DMS53 treated with DMSO at 0.1 percent for 48 hours (cell line): ENCODE data around the gene FGD2.

Experiments
- DNase-seq: peaks from one replicate; lab custom pipeline; 2025; ENCODE audit not compliant: unreplicated experiment; lab: John Stamatoyannopoulos, UW

The FGD2 gene, protein sequence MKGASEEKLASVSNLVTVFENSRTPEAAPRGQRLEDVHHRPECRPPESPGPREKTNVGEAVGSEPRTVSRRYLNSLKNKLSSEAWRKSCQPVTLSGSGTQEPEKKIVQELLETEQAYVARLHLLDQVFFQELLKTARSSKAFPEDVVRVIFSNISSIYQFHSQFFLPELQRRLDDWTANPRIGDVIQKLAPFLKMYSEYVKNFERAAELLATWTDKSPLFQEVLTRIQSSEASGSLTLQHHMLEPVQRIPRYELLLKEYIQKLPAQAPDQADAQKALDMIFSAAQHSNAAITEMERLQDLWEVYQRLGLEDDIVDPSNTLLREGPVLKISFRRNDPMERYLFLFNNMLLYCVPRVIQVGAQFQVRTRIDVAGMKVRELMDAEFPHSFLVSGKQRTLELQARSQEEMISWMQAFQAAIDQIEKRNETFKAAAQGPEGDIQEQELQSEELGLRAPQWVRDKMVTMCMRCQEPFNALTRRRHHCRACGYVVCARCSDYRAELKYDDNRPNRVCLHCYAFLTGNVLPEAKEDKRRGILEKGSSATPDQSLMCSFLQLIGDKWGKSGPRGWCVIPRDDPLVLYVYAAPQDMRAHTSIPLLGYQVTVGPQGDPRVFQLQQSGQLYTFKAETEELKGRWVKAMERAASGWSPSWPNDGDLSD

DNA sequence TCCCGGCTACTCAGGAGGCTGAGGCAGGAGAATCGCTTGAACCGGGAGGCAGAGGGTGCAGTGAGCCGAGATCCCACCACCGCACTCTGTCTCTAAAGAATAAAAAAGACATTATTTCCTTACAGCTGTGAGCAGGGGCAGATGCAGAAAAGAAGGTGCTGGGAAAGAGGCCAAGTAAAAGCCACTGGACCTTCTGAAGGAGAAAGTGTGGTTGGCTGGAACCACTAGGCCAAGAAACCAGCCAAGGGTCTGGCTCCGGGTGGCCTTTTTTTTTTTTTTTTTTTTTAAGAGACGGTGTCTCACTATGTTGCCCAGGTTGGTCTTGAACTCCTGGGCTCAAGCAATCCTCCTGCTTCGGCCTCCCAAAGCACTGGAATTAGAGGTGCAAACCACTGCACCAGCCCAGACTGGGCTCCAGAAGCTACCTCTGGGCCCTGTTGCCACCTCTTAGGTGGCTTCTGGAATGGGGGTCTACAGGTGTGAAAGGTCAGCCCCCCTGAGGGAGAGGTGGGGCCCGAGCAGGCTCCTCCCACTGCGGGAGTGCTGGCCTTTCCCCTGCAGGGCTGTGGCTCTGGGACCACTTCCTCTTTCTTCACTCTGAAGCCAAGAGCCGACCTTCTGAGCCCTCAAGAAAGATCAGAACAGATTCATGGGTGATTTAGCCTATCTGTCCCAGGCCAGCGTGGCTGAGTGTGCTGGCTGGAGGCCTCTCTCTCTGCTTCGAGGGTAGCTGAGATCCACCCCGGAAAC is at the start of gene FGD2:
TSS of gene FGD2 (plus strand) at position 595 of the 750 bp plus-strand sequence. CDS start 163 bp downstream, outside the sequence.
- no peak for DNase-seq

DNA sequence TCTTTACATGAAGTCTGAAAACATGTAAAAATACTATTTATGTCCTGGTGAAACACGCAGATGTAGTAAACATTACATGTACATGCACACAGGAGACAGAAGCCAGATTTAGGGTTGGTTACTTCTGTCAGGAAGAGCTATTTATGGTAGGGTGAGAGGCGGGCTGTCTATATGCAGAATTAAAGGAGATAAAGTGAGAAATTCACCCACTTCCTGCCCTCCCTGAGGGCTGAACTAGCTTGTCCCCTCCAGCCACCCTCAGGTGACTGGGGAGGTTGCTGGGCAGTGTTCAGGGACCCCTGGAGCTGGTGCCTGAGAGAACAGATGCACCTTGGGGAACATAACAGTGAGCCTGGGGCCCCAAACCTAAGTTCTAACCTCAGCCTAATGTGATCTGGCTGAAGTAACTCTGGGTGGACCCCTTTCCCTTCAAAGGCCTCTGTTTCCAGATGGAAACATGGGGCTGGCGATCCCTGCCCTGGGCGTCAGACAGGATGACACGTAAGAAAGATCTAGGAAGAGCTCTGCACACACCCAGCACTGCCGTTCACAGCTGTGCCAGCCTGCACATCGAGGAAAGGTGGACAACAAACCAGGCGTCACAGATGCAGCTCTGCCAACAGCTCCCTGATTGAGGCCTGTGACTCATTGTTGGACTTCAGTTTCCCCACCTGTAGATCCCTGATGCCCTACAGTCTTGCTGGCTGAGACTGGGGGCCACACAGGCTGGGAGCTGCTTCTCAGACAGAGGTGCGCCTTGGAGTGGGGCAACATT is 49.6 kb upstream of the FGD2 start:
- no peak for DNase-seq

DNA sequence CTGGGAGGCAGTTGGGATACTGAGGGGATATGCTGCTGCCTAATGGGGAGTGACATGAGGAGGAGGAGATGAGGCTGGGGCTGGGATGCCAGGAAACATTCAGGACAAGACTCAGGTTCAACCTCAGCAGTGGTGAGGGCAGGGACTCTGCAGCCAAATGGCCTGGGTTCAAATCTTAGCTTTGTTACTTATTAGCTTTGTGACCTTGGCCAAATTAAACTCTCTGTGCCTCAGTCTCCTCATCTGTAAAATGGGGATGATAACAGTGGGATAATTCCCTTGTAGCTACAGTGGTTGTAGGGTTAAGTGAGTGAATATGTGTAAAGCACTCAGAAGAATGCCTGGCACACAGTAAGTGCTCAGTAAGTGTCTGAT is 49.0 kb upstream of the FGD2 start:
- DNase-seq, result no peak

DNA sequence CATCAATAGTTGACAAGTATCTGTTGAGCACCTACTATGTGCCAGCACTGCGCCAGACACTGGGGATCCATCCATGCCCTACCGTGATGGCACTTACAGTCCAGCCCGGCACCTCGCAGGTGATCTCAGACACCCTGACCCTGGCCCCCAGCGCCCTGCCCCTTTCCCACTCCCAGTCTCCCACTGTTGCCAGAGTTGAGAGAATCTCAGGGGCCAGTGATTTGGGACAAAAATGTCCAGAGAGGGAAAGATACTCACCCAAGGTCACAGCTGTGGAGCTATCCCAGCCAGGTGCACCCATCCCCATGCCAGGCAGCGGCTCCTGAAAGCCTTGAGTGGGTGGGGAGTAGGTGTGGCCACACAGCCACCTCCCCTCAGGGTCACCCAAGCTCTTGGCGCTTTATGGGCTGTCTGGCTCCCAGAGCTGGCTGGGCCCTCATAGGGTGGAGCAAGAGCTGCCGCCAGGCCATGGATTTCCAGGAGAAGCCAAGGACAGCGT is 47.6 kb upstream of the FGD2 start:
- DNase-seq, result no peak

DNA sequence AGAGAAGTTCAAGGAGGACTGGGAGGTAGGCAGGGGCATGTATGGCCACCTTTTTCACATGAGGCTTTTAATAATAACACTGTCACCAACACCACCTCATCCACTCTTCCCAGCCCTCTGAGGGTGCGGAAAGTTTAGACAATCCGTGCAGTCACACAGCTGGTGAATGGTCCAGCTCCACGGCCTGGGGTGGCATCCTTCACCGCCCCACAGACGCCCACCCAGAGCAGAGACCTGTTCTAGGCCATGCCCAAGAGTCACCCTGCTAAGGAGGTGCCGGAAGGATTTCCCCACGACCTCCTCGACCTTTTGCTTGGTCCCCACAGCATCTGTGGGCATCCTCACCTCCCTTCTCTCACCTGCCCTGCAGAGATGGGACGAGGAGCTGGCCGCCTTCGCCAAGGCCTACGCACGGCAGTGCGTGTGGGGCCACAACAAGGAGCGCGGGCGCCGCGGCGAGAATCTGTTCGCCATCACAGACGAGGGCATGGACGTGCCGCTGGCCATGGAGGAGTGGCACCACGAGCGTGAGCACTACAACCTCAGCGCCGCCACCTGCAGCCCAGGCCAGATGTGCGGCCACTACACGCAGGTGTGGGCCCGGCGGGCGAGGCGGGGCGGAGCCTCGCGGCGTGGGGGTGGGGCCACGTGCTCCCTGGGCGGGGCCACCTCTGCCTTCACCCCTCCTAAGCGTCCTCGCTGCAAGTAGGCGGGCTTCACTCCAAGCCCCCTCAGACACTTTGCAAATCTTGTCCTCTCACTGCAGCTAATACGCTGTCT is 46.5 kb upstream of the FGD2 start:
- no peak for DNase-seq

DNA sequence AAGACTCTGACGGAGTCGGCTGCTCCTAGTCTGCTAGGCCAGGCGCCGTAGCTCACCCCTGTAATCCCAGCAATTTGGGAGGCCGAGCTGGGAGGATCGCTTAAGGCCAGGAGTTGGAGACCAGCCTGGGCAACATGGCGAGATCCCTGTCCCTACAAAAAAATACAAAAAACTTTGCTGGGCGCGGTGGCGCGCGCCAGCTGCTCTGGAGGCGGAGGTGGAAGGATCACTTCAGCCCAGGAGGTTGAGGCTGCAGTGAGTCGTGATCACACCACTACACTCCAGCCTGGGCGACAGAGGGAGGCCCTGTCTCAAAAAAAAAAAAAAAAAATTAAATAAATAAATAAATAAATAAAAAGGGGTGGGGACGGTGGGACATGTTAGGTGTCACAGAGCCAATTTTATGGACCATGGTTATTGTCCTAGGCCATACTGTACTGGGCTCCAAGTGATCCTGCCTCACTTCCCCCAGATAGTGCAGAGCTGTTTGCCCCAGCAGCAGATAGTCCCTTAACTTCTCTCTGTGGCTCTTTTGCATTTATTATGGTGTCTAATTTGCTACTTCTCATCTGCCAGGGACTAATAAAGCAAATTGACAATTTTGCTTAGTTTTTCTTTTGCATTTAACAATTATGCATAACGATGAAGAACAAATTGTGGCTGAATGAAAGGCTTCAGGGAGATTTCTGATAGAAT is 45.8 kb upstream of the FGD2 start:
- DNase-seq, result no peak

DNA sequence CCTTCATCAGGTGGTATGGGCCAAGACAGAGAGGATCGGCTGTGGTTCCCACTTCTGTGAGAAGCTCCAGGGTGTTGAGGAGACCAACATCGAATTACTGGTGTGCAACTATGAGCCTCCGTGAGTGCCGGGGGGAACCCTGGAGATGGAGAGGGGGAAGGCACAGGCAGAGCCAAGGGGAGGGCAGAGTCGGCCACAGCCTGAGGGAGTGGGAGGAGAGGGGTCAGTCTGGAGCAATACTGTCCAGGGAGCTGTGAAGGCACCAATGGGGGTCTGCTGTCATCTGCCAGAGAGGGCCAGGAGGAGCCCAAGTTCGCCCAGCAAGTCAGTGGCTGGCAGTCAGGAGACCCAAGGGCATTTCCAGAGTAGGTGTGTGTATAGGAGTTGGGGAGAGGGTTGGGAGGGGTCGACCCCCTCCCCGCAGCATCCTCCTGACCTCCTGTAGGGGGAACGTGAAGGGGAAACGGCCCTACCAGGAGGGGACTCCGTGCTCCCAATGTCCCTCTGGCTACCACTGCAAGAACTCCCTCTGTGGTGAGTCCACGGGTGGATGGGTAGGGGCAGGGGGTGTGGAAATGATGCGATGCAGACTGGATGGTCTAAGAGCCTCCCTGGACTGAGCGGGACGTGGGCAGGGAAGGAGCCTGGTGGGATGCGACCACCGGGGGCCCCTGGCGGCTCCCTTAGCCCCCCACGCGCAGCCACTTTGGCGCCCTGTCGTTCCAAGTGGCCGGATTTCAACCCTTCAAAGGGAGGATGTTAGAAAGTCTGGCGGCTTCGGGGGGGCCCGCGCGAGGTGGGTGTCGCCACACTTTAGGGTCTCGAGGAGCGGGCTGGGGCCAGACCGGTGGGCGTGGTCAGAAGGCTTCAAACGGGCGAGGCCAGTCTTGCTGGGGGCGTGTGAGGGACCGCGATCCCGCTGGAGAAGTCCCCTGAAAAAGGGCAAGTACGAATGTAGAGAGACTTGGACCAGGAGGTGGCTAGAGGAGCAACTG is 43.7 kb upstream of the FGD2 start:
- no peak for DNase-seq

DNA sequence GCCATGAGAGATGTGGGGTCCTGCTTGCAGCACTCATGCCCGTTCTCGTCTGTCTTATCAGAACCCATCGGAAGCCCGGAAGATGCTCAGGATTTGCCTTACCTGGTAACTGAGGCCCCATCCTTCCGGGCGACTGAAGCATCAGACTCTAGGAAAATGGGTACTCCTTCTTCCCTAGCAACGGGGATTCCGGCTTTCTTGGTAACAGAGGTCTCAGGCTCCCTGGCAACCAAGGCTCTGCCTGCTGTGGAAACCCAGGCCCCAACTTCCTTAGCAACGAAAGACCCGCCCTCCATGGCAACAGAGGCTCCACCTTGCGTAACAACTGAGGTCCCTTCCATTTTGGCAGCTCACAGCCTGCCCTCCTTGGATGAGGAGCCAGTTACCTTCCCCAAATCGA is 42.6 kb upstream of the FGD2 start:
- DNase-seq, result no peak

DNA sequence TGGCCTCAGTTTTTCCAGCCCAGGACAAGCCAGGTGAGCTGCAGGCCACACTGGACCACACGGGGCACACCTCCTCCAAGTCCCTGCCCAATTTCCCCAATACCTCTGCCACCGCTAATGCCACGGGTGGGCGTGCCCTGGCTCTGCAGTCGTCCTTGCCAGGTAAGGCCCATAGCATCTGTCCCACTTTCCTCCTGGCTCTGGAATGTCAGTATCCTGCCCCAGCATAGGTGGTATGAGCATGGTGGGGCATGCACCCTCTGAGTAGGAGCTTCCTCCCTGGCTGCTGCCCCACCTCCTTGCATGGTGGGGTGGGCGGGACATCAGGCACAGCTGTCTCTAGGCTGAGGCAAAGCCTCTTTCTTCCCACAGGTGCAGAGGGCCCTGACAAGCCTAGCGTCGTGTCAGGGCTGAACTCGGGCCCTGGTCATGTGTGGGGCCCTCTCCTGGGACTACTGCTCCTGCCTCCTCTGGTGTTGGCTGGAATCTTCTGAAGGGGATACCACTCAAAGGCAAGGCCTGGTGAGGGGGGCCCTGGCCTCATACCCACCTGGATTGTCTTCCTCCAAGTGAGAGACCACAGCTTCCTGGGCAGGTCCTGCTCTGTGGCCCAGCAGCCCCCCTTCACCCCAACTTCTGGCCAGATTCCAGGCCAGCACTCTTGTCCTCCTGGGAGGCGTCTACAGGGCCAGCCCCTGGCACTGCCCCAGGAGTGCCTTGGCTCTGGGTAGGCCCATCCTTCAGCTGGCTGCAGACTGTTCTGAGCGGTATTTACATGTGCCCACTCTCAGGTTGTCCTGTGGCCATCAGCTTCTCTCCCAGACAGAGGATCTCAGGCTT is 41.8 kb upstream of the FGD2 start:
- DNase-seq, result no peak

DNA sequence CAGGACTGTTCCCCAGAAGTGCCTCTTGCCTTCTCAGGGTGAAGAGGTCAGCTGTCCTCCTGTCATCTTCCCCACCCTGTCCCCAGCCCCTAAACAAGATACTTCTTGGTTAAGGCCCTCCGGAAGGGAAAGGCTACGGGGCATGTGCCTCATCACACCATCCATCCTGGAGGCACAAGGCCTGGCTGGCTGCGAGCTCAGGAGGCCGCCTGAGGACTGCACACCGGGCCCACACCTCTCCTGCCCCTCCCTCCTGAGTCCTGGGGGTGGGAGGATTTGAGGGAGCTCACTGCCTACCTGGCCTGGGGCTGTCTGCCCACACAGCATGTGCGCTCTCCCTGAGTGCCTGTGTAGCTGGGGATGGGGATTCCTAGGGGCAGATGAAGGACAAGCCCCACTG is 41.1 kb upstream of the FGD2 start:
- DNase-seq, result no peak

DNA sequence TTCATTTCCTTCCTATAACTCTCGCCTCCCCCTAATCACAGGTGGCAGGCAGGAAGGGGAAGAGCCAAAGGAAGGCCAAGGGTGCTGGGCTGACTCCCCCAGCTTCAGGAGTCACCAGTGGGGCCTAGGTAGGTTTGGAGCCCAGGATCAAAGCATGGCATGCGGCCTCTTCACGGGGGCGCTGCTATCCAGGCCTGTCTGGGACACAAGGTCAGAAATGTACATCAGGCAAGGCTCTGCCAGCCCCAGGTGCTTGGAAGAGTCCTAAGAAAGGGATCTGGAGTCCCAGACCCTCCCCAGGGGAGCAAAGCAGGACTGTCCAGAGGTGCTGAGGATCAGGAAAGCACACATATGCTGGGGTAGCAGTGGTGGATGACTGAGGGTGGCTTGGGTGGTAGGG is 40.5 kb upstream of the FGD2 start:
- no peak for DNase-seq

DNA sequence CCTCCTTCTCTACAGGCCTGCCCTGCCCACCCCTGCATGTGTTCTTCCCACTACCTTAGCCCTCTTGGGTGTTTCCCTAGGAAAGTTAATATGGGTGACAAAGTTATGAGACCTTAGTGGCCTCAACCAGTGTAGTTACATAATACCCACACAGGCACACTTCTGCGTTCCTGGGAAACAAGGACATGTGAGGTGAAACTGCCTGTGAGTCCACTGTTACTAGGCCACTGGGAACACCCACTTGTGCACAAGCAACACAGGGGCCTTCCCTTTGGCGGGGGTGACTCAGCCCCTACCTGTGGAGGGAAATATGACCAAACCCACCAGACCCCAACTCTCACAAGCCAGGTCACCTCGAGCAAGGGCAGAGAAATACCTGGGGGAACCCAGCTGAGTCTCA is 38.2 kb upstream of the FGD2 start:
- DNase-seq, result no peak

DNA sequence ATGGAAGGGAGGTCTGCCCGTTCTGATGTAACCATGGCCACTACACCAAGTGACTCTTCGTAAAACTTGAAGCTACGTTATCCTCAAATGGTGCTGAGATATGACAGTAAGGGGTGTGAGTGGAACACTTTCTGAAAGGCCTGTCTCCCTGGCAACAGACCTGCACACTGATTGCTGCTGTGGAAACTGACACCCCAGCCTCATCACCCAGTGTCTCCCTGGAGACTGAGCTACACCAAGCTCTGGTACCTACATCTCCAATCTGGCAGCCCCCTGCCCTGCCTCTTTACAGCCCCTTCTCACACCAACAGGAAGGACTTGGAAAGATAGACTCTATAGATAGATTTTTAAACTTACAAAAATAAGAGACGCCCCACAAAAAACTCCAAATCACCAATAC is 37.7 kb upstream of the FGD2 start:
- DNase-seq, result no peak

DNA sequence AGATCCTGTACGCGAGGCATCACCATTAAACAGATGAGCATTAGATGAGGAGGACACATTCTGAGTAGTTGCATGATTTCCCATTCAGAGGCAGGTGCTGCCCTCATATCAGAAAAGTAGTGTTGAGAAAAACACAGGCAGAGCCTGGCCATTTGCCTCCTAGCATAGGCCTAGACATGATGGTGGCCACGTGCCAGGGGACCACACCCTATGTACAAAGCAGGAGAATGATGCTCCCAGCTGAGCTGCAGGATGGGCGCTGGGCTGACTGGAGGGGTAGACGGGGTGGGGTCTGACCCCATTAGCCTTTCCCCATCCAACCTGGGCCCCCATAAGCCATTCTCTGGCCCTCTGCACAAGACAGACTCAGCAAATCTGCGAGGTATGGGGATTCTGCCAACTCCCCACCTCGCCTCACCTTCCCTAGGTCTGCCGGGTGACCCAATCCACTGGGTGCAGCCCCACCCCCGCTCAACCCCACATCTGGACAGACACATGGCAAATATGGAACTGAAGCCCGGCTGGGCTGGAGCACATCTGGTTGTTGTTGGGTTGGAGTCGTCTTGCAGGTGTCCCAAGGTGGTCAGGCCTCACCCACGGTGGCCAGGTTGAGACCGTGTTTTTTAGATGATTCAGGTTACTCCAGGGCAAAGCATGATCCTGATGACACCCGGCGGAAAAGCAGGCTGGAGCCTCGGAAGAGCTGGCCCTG is 37.0 kb upstream of the FGD2 start:
- no peak for DNase-seq

DNA sequence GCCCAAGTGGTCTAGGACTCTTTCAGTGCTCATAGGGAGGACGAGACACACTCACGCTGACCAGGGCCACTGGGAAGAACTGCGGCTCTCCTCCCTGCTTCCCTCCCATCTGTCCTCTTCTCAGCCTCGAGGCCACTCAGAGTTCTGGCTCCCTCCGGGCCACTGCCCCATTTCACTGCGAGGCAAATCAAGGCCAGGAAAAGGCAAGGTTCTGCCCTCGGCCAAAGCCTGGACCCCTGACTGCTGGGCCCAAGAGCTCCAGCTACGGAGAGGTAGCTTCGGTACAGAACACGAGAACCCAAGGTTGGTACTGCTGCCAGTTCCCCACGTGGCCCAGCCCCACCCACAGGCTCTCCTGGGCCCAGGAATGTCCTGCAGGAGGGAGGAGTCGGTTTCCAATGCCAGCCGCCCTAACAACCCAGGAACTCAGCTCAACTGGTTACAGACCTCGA is 36.2 kb upstream of the FGD2 start:
- no peak for DNase-seq

DNA sequence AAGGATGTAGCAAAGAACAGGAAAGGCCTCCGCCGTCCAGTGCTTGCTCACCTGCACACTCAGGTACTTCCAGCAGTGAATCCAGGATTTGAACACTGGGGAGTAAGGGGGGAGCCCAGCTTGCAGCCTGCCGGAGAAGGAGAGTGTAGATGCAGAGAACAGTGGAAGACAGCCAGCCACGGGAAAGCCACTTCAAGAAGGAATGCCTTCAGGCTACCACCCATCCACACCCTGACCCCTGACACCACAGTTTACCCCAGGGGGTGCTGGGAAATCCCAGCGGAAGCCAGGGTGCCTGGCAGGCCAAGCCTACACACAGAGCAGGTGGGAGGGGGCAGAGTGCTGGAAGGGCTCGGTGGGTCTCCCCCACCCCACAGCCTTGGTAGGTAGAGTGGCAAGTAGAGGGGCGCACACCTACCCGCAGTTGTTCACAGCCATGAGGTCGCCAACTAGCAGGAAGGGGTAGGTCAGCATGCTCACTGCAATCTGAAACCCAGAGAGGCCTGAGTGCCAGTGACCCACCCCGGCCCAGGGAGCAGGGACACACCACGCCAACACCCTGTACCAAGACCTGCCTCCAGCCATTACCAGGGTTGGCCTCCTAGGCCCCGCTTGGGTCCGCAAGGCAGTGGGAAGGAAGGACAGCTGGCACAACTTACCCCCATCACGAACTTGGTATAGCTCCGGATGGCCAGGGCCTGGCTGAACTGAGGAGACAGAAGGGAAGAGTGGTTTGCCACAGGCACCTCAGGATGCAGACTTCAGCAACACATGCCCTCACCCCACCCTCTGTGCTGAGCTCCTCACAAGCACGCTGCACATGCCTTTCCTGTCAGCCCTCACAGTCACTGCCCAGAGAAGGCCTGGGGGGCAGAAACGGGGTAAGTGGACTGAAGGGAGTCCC is 35.2 kb upstream of the FGD2 start:
- DNase-seq, result no peak
